Raji (cell line): ENCODE measurements around the gene SPRR2D.

Source experiments
- POLR2A ChIP-seq: IDR thresholded peaks from 2 replicates; pipeline ENCODE4 v1.6.1; 2011; ENCODE audit warnings: low read depth, low read length, control low read depth; ENCODE audit not compliant: insufficient read depth

The SPRR2D gene

DNA sequence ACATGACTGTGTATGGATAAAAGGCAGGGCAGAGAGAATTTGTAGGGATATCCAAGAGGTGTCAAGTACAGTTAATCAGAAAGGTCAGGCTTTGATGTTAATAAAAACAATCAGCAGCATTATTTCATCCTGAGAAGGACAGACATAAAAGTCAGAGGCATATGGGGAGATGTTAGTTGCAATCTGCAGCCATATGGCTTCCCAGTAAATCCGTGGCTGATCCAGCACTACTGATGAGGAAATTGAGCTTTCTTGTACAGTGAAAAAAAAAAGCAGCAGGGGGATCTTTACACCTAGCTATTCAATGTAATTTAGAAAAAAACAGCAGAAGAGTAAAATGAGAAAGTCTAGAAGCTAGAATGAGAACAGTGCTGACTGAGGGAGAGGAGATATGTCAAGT, 12.2 kb downstream of the SPRR2D start:
- no peak for TF ChIP-seq POLR2A

DNA sequence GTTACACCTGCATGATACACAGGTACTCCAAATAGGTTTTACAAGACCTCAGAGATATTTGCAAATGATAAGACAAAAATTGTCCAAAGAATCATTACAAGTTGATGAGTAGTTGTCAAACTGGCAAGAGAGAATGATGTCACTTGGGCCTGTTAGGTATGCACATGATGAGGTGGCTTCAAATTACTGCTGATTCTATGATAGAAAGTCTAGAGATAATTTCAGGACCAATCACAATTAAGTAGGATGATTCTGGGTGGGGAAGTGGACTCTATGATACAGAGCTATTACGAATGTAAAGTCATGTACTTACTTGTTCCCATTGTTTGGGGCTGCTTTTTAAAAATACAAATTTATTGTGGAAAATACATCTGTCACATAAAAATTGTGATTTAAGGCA, 15.1 kb downstream of the SPRR2D start:
- no peak for TF ChIP-seq POLR2A

DNA sequence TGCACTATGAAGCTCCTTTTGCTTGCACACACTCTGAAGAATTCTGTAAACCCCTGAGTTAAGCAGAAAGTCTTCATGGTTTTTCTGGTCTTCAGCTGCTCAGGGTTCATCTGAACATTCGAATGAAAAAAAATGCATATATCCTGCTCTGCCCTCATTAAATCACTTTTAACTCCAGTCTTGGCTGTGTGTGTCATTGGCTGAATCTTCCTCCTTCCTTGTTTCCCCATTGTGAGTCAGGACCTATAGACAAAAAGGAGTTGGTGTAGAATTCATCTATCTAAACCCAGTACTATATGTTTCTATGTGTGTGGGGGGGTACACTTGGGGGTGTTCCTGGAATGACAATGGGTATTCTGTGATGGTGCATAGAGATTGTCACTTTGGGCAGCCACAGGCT, 16.5 kb downstream of the SPRR2D start:
- TF ChIP-seq POLR2A, result no peak

DNA sequence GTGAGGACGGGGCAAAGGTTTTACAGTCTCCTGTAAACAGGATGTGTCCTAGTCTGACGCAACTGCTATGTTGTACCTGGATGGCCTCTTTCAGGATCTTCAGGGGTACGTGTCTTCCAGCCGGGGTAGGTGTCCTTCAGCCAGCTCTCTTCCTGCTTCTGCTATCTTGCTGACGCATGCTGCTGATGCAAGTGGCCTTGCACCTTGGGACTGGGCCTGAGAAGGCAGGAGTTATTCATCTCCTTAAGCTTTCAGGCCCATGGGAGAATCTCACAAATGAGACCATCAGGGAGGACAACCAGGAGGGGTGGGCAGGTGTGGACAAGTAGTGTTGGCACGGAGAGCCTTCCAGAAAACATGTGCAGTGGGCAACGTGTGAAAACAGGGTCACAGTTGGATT, 17.8 kb downstream of the SPRR2D start:
- no peak for TF ChIP-seq POLR2A

DNA sequence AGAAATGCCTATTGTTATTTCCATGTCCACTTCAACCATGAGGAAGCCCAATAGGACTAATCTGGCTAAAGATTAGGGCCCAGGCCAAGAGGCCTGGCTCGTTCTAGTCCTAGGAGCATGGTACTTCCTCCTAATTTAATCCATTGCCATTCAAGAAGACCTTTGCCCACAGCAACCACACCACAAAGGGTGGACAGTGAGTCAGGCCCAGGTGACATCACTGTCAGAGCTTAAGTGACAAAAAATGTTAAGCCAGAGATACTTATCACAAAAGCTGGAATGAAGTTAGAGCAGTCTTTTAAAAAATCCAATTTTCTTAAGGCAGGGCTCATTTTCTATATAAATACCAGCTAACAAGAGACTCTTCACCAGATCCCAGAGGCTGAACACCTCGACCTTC, 39.5 kb downstream of the SPRR2D start, which contains the start of gene SPRR3:
Gene SPRR3, plus strand, starts transcription at position 368 of the 400 bp plus-strand sequence. CDS start 1,272 bp downstream, outside the sequence.
- no peak for TF ChIP-seq POLR2A

DNA sequence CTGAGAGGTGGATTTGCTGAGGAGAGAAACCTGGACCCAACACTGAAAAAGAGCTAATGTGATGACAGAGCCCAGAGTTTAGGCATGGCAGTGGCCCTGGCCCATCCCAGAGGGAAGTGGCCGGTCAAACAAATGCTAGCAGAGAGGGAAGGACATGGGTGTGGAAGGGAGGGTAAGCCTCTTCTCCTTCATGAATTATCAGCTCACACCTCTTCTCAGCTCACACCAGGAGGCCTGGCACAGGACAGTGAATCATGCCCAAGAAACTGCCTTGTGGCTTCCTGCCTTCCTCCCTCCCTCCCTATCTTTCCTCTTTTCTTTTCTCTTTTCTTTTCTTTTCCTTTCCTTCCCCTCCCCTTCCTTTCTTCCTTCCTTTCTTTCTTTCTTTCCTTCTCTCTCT, 40.6 kb downstream of the SPRR2D start:
- no peak for TF ChIP-seq POLR2A

DNA sequence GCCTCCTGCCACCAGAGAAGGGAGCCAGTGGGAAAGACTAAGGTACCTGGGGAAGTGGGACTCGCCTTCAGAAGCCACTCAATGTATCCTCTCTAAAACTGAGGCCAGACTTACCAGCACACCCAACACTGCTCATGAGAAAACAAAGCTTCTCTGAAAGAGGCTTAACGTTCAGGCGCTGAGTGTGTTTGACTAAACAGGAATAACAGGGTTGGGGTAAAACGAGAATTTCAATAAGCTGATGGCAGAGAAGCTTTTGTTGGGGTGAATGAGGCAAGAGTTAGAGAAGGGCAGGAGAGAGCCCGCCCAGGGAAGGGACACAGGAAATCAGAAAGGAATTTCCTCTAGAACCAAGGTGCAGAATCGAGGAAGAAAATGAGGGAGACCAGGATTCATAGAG, 41.1 kb downstream of the SPRR2D start:
- no peak for TF ChIP-seq POLR2A

DNA sequence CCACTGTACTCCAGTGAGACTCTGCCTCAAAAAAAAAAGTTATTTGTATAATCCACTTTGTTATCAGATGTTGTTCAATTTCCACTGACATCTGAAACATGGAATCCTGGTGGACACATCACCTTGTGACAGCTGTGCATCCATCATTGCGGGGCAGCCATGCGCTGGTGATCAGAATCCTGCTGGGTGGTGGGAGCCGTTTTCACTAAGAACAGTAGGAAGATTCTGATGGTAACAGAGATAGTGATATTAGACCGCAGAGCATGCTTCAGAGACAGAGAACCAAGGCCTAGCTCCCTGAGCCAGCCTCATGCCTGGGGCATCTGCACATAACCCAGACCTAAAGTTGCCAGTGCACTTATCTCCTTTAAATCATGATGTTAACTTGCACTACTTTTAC, 42.4 kb downstream of the SPRR2D start:
- TF ChIP-seq POLR2A, result no peak

DNA sequence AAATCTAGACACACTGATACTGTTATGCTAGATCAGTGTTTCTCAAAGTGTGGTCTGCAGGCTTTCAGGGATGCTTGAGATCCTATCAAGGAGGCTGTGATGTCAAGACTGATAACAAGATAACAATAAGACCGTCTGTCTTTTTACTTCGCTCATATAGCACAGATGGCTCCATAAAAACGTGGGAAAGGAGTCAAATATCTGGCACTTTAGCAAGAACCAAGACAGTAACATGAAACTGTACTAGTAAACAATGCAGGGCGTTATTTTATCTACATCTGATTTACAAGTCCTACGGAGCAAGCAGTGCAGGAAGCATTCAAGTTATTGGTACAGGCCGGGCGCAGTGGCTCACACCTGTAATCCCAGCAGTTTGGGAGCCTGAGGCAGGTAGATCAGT, 43.0 kb downstream of the SPRR2D start:
- TF ChIP-seq POLR2A, result no peak

DNA sequence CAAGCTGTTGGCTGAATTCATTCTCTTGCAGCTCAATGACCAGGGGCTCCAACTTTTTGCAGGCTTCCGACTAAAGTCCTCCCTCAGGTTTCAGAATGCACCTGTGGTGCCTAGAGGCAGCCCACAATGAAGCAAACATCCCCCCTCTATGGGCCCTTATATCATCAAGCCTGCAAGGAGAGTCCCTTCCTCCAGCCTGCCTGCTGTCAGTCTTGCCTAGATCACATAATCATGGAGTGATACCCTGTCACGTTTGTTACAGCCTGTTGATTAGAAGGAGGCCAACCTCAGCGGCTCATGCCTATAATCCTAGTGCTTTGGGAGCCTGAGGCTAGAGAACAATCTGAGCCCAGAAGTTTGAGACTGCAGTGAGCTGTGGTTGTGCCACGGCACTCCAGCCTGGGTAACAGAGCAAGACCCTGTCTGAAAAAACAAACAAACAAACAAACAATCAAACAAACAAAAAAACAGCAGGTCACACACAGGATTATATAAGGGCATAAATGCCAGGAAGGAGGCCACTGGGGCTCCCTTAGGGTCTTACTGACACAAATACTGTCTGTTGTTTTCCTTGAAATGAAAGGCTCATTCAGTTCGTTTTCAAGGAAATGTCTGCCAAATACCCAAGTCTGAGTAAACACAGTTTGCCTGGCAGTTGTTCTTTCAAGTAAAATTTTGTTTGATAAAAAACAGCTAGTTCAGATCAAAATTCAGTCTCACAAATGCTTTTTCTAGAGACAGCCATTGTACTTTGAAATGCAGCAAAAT, 44.1 kb downstream of the SPRR2D start:
- no peak for TF ChIP-seq POLR2A

DNA sequence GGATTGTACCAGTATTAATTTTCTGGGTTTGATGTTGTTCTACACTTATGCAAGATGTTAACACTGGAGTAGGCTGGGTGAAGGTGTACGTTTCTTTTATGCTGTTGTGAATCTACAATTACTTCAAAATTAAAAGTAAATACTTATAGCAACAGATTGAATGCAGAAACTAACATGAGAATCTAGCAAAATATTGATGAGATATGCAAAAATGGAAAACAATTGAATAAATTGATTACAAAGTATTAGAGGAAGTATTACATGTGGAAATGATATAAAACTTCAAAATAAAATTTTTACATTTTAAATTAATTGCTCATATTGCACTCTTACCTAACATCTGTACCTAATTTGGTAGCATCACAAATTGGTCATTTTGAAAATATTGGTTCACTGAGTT, 45.1 kb downstream of the SPRR2D start:
- TF ChIP-seq POLR2A, result no peak

DNA sequence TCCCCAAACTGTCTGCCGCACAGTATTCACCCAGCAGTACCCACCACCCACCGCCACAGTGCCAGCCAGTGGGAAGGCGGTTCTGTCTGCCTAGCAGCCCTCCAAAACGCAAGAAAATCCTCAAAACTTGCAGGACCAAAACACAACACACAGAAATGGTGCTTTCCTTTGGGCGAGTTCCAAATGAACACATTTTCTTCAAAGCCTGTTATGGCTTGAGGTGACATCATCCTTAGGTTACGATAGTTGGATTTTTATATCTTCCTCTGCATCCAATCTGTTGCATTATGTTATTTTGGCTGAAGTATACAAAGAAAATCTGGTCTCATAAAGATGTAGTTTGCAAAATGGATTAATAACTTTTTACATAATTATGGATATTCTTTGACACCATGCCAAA, 47.7 kb downstream of the SPRR2D start:
- no peak for TF ChIP-seq POLR2A
